SK-N-SH treated with all-trans-retinoic acid at 6 μM for 48 hours (cell line): ENCODE data around the gene SLC13A4.

Experiments
- ATAC-seq: fragments of 200-7000 bp; cut with Tn5 transposase; 3 replicates; pipeline ENCODE4 v1.9.1; 2020; ENCODE audit warnings: mild to moderate bottlenecking, moderate library complexity
- ARNTL ChIP-seq: fragments of 450-650 bp; formaldehyde crosslinking; IDR thresholded peaks from 2 replicates; pipeline ENCODE4 v1.5.0; 2020; ENCODE audit warnings: low read depth, mild to moderate bottlenecking, moderate library complexity, borderline replicate concordance
- BACH2 ChIP-seq: fragments of 250-450 bp; sonication (Bioruptor Pico); IDR thresholded peaks from 2 replicates; pipeline ENCODE4 v1.9.0; 2021; ENCODE audit warnings: mild to moderate bottlenecking, borderline replicate concordance
- CREB5 ChIP-seq: fragments of 250-450 bp; sonication (Bioruptor Pico); IDR thresholded peaks from 2 replicates; pipeline ENCODE4 v1.5.1; 2020; ENCODE audit warnings: low read depth, mild to moderate bottlenecking, moderate library complexity
- CSDC2 ChIP-seq: fragments of 250-450 bp; sonication (Bioruptor Pico); IDR thresholded peaks from 2 replicates; pipeline ENCODE4 v1.5.0; 2020; ENCODE audit warnings: mild to moderate bottlenecking, moderate library complexity
- CSRNP3 ChIP-seq: fragments of 250-450 bp; sonication (Bioruptor Pico); IDR thresholded peaks from 2 replicates; pipeline ENCODE4 v1.5.1; 2021; ENCODE audit warnings: mild to moderate bottlenecking, moderate library complexity
- ESRRG ChIP-seq: fragments of 250-450 bp; sonication (Bioruptor Pico); IDR thresholded peaks from 2 replicates; pipeline ENCODE4 v1.6.1; 2021; ENCODE audit warnings: mild to moderate bottlenecking
- ISL1 ChIP-seq: fragments of 250-450 bp; sonication (Bioruptor Pico); IDR thresholded peaks from 2 replicates; pipeline ENCODE4 v2.1.2; 2022; ENCODE audit warnings: mild to moderate bottlenecking, moderate library complexity
- OSR1 ChIP-seq: fragments of 250-450 bp; sonication (Bioruptor Pico); IDR thresholded peaks from 2 replicates; pipeline ENCODE4 v1.8.0; 2022; ENCODE audit warnings: moderate library complexity, mild to moderate bottlenecking, inconsistent platforms
- PATZ1 ChIP-seq: fragments of 250-450 bp; sonication (Bioruptor Pico); IDR thresholded peaks from 2 replicates; pipeline ENCODE4 v1.8.0; 2020; ENCODE audit warnings: mild to moderate bottlenecking, moderate library complexity, borderline replicate concordance
- POU6F1 ChIP-seq: fragments of 250-450 bp; sonication (Bioruptor Pico); IDR thresholded peaks from 2 replicates; pipeline ENCODE4 v1.8.0; 2021; ENCODE audit warnings: low read depth, mild to moderate bottlenecking, moderate library complexity, borderline replicate concordance
- PPARA ChIP-seq: fragments of 250-450 bp; sonication (Bioruptor Pico); IDR thresholded peaks from 2 replicates; pipeline ENCODE4 v1.5.0; 2020; ENCODE audit warnings: mild to moderate bottlenecking, borderline replicate concordance
- RARB ChIP-seq: fragments of 250-450 bp; sonication (Bioruptor Pico); IDR thresholded peaks from 2 replicates; pipeline ENCODE4 v1.8.0; 2021; ENCODE audit warnings: mild to moderate bottlenecking, moderate library complexity
- SNAI2 ChIP-seq: fragments of 250-450 bp; sonication (Bioruptor Pico); IDR thresholded peaks from 2 replicates; pipeline ENCODE4 v1.5.0; 2020; ENCODE audit warnings: mild to moderate bottlenecking, moderate library complexity
- TCF4 ChIP-seq: fragments of 250-450 bp; sonication (Bioruptor Pico); IDR thresholded peaks from 2 replicates; pipeline ENCODE4 v1.8.0; 2021; ENCODE audit warnings: mild to moderate bottlenecking, moderate library complexity, borderline replicate concordance
- TOX ChIP-seq: fragments of 250-450 bp; sonication (Bioruptor Pico); IDR thresholded peaks from 2 replicates; pipeline ENCODE4 v1.8.0; 2021; ENCODE audit warnings: mild to moderate bottlenecking, moderate library complexity, borderline replicate concordance
- TSHZ2 ChIP-seq: fragments of 250-450 bp; sonication (Bioruptor Pico); IDR thresholded peaks from 2 replicates; pipeline ENCODE4 v1.5.0; 2020; ENCODE audit warnings: mild to moderate bottlenecking, moderate library complexity
- ZC3H10 ChIP-seq: fragments of 250-450 bp; sonication (Bioruptor Pico); IDR thresholded peaks from 2 replicates; pipeline ENCODE4 v1.5.1; 2021; ENCODE audit warnings: mild to moderate bottlenecking, moderate library complexity
- ZFP30 ChIP-seq: fragments of 450-650 bp; formaldehyde crosslinking; IDR thresholded peaks from 2 replicates; pipeline ENCODE4 v1.5.0; 2022; ENCODE audit warnings: mild to moderate bottlenecking, moderate library complexity
- ZNF565 ChIP-seq: fragments of 450-650 bp; formaldehyde crosslinking; conservative IDR thresholded peaks from 2 replicates; pipeline ENCODE4 v1.5.0; 2020; ENCODE audit warnings: low read depth, mild to moderate bottlenecking, moderate library complexity
- ZNF70 ChIP-seq: fragments of 450-650 bp; formaldehyde crosslinking; IDR thresholded peaks from 2 replicates; pipeline ENCODE4 v1.5.0; 2020; ENCODE audit warnings: mild to moderate bottlenecking, moderate library complexity

Gene SLC13A4

GRCh38 chr7:135729230-135729629, 1.2 kb upstream of the SLC13A4 start (continued):
- TF ChIP-seq CREB5 (no peak), ARNTL (CRISPR knock-in tag) (no peak), TSHZ2 (no peak), PPARA (CRISPR knock-in tag) (no peak), OSR1 (CRISPR knock-in tag) (no peak)
- TF ChIP-seq, all 23 proteins: peak for 0

GRCh38 chr7:135726911-135727673, 894 bp downstream of the SLC13A4 start:
- ATAC-seq: no peak
- TF ChIP-seq ZC3H10 (CRISPR knock-in tag) (no peak), POU6F1 (no peak), ZNF70 (CRISPR knock-in tag) (no peak), SNAI2 (CRISPR knock-in tag) (no peak), ZNF565 (CRISPR knock-in tag) (no peak), CREB5 (no peak), PPARA (CRISPR knock-in tag) (no peak)

- no peak; the same call in 1 of the 3 replicates for ATAC-seq
- TF ChIP-seq ISL1 (no peak), POU6F1 (no peak), ZC3H10 (CRISPR knock-in tag) (no peak), CREB5 (no peak), BACH2 (no peak), PATZ1 (CRISPR knock-in tag) (no peak), CSRNP3 (no peak), ZFP30 (no peak), ZNF70 (CRISPR knock-in tag) (no peak), TCF4 (CRISPR knock-in tag) (no peak), OSR1 (CRISPR knock-in tag) (no peak), TOX (CRISPR knock-in tag) (no peak), ESRRG (CRISPR knock-in tag) (no peak), ARNTL (CRISPR knock-in tag) (no peak), RARB (CRISPR knock-in tag) (no peak), CSDC2 (no peak)
These were observed 1.7 kb downstream of the SLC13A4 start for GRCh38 chr7:135726276-135726788.
